Measurements from ENCODE around the gene CAMK2A.

CAMK2A gene

DNA sequence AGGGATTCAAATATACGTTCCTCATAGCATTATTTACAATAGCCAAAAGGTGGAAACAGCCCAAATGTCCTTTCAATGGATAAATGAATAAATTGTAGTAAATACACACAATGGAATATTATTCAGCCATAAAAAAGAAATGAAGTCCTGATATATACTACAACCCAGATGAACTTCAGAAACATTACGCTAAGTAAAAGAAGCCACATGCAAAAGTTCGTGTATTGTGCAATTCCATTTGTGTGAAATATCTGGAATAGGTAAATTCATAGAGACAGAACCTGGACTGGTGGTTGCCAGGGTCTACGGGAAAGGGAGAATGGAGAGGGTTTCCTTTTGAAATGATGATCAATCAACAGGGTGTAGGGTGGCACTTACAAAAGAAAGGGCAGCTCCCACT is 25.7 kb upstream of the CAMK2A start:
- DNase-seq, result no peak

DNA sequence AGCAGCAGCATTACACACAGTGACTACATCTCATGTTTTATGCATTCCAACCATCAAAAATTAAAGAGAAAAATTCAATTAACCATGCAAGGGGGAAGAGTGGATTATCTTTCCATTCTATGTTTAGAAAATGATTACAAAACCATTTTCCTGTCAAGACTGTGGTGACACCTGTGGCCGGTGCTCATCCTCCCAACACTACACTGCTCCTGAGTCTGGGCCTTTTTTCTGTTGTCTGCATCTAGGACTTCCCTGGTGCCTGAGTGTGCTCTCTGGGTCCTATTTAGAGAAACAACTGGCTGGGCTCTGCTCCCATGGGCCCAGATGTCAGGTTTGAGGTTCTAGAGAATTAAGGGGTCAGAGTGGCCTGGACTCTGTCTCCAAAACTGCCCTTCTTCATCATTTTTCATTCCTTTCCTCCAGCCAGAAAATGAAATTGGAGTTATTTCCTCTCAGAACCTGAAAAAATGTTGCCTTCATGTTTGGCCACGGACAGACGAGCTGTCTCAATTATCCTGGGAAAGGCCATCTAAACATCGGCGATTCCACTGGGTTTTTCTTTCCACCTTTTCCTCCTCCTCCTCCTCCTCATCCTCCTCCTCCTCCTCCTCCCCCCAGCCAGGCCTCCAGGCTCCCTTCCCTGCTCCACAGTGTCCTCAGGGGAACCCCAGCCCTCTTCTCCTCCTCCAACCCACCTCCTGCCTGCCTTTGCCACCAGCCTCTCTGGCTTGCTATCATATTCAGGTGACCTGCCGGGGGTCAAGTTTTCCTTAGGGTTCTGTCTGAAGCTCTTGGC is 24.5 kb upstream of the CAMK2A start:
- no peak for DNase-seq

DNA sequence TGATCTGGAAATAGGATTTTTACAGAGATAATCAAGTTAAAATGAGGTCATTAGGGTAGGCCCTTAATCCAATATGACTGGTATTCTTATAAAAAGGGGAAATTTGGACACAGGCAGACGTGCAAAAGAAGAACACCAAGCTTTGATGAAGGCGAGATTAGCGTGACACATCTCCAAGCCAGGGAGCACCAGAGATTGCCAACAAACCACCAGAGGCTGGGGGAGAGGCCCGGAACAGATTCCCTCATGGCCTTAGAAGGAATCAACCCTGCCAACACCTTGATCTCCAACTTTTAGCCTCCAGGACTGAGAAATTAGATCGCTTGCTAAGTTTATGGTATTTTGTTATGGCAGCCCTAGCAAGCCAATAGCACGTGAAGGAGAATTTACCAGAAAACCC is 23.9 kb upstream of the CAMK2A start:
- no peak for DNase-seq

DNA sequence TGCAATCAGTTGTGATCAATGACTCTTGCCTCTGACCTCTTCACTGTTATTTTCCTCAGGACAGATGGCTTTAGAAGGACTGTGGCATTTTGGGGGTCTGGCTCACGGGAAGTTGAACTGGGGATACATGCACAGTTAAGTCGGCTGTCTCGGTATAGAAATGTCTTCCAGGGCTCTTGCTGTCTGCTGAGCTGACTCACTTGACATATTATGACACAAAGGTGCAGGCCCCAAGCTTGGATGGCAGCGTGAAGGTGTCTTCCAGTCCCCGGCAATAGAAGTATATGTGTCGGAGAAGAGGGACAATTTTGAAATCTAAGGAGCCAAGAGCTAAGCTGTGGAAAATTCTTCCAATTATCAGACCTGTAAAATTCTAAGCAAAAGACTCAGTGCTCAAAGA is 22.9 kb upstream of the CAMK2A start:
- DNase-seq, result no peak

DNA sequence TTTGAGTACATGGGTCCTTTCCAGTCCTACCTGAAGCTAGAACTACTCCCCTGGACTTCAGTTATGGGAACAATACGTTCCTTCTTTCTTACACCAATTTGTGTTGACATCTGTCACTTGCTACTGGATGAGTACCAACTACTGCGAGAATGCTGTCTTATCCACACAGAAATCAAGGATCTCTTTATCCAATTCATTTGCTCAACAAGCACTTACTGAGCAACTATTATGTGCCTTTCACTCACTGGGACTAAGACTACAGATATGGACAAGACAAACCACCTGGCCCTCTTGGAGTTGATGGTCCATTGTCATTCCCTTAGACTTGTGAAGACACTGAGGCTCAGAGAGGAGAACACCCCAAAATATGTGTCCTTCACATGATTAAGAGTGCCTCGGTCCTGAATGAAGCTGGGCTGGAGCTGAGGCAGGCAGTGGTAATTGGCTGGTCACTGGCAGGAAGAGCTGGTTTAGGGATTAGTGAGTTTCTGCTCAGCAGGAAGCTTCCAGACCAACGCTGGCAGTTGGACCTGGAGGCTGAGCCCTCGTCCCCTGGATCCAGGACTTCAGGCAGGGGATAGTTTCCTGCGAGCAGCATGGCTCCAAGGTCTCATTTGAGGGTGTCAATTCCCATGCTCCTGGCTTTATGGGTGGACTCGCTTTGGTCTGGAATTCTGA is 21.6 kb upstream of the CAMK2A start:
- no peak for DNase-seq

DNA sequence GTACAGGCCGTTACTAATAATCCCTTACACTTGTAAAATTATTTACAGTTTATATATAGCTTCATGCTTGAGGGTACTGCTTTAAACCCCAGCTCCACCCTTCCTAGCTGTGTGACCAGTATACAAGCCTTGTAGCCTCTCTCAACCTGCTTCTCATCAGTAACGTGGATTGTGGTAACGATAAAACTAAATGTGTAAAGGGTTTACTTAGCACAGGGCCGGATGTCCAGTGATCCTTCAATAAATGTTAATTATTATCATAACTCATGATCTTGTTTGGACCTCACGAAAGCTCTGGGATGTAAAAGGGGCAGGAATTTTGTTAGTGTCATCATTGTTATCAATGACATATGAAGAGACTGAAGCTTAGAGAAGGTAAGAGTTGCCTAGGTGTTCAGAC is 20.7 kb upstream of the CAMK2A start:
- no peak for DNase-seq

DNA sequence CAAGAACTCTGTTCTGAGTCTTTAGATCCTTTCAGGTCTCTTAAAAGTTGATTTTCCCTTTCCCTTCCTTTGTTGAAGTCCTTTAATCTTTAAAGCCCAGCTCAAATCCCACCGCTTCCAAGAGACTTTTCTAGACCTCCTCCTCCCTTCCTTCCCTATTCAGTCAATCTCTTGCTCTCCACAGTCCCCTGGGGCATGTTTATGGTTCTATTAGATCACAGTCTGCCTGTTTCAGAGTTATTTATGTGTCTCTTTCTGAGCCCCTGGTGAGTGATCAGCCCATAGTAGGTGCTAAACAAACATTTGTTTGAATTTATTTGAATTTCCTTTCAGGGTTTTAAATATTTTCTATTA is 20.3 kb upstream of the CAMK2A start:
- no peak for DNase-seq

DNA sequence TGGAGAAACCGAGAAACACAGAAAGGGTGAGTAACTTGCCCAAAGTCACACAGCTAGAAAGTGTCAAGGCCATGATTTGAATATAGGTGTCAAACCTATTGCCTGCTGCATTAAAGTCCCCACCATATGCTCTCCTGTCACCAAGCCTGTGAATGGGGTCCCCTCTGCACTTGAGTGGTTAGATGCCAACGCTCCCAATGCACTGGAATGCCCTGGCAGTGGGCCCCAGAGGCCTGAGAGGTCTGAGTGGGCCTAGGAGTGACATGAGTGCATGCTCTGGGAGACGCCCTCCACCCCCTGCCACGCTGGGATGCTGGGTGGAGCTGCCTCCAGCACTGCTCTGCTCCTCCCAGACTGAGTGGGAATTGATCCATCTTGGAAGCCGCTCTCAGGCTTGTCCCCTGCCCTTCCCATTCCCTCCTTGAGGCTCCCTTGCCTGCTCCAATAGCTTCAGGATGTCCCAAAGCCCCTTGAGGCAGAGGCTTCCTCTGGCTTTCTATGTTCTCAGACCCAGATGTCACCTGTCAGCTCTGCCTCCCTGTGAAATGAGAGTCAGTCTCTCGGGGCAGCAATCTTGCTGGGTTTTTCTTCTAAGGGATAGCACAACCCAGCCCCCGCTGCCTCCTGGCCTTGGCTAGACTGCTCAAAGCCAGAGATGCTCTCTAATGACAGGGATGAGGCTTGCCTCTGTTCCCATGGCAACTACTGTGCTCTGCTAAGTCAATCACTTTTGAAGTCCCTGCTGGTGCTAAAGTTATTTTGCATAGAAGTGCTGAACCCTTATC is 19.7 kb upstream of the CAMK2A start:
- DNase-seq, result no peak

DNA sequence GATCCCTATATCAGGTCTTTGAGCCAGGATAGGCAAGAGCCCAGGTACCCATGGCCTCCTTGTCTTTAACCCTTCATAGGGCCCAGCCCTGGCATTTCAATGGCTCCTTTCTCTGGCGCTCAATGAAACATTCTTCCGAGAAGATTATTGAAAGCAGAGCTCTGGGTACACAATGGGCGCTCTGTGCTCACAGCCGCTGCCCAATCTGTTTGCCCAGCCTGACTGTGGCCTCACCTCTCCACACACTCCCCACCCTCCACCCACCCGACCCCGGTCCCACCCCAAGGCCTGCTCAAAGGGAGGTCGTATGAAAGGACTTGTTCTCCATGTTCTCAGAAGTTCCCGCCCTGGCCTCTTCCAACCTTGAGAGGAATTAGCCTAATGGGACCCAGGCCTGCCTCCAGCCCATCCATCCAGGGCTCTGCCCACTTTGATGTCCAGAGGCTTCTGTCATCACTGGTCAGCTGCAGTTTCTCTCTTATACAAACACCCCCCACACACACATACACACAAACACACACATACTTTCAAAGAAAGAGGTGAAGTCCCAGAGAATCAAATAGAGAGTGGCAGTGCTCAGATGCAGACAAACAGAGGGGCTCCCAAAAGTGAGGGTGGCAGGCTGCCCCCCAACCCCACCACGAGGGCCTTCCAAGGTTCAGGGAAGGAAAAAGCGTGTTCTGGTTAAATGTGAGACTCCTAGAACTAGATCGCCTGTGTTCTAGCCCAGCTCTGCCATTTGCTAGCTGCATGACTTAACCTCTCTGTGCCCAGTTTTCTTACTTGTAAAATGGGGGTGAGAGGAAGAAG is 18.2 kb upstream of the CAMK2A start:
- DNase-seq, result no peak

DNA sequence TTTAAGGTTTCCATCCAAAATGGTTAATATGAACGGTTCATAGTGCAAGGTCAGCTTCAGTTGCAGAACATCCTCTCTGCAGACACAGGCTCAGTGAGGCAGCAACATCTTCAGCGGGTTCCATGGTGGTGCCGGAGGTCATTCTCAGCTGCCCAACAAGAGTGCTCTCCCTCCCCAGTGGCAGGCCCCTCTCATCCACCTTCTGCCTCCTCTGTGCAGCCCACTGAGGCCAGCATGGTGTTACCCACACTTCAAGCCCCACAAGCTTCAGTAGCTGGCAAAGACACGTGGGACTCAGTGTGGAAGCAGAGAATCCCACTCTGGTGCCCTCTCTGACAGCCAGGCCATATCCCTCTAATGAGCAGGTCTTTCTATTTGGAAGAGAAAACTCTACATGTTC is 17.2 kb upstream of the CAMK2A start:
- DNase-seq, result no peak

DNA sequence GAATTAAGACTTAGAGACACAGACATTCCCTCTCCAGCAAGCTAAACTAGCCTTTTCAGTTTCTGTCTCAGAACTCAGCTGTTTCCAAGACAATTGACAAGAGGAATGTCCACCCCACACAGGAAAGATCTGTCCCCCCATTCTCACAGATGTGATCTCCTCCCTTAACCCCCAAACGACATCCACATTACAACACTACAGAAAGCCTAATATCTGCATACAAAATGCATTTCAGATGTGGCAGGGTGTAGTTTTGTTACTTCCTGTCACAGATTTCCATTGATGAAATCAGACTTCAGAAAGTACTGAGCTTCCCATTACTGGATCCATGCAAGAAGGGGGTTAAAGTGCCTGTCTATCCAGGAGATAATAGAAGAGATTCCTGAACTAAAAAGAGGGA is 16.0 kb upstream of the CAMK2A start:
- DNase-seq, result no peak

DNA sequence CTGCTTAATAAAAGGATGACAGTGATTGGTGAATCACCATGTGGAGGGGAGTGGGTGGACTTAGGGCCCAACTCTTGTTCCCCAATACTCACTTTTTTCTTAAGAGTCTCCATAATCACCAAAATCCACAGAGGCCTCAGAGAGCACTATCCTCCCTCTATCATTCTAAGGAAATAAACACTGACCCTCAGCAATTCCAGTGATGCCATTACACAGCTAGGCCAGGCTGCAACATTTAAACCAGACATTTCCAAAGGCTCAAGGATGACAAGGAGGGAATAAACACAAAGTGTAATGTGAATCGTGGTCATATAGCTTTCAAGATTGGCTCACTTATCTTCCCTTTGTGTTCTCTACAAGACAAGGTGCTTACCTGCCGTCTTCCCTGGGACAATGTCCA is 15.5 kb upstream of the CAMK2A start:
- no peak for DNase-seq

DNA sequence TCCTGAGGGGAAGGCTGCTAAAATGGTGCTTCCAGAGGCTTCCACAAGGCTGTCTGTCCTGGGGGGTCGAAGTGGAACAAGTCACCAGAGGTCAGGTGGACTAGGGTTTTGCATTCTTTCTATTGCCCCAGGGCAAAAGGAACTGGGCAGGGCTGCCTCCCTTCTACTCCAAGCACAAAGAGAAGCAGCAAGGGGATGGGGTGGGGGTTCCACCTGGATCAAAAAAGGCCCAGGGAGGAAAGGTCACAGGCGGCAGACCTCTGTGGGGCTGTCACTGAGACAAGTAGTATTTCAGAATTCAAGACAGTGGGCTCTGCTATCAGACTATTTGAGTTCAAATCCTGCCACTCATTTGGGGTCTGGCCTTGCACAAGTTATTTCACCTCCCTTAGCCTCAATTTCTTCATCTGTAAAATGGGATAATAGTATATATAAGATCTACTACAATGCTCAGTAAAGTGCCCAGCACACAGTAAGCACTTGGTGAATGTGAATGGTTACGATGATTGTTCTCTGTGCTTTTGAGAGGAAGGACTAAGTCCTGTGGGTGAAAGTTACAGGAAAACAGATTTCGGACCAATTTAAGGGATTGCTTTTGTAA is 15.0 kb upstream of the CAMK2A start:
- no peak for DNase-seq

DNA sequence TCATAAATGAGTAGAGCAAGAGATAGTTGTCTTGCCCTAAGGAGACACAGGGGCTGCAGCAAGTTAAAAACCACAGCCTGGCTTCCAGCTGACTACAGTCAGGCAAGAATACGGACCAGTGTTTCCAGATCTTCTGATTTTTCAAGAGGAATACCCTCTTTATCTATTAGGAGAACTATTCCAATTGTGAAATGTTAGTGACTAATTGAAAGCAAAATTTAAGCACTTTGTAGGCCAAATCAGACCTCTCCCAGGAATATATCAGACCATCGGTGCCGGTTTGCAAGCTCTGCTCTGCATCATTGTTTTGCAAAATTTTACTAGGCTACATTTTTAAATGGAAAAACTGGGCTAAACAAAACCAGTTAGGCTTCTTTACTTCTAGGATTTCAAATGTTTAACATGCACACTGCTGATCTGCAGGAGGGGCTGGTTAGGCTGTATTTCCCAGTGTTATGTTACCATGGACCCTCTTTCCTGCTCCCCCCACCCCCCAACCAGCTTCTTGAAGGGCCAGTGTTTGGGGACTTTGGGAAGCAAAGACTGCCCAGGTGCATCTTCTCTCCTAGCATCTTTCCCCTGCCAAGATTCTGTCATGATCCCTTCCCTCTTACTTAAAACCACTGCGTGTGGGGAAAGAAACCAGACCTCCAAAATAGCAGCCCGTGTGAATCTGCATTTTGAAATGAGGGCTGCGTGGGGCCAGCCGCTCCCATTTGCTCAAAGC is 14.2 kb upstream of the CAMK2A start:
- no peak for DNase-seq

DNA sequence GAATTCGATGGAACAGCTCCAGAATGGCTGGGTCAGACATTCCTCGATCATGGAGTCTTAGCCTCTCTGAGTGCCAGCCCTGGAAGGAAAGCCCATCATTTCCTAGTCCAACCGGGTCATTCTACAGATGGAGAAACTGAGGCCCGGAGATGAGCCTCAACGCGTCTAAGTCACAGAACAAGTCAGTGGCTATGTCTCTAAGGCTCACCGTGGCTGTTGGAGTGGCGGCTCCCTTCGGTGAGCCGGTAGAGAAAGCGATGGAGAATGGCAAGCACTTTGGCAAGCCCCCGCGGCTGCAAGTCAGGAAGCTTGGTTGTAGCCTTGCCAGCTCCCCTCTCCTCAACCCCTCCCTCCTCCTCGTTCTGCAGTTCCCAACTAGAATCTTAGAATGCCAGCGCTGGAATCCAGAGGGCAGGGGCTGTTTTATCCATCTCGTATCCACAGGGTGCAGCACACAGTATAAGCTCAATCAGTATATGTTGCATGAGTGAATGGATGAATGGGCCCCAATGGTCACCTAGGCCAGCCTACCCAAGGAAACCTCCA is 13.6 kb upstream of the CAMK2A start:
- DNase-seq, result no peak

DNA sequence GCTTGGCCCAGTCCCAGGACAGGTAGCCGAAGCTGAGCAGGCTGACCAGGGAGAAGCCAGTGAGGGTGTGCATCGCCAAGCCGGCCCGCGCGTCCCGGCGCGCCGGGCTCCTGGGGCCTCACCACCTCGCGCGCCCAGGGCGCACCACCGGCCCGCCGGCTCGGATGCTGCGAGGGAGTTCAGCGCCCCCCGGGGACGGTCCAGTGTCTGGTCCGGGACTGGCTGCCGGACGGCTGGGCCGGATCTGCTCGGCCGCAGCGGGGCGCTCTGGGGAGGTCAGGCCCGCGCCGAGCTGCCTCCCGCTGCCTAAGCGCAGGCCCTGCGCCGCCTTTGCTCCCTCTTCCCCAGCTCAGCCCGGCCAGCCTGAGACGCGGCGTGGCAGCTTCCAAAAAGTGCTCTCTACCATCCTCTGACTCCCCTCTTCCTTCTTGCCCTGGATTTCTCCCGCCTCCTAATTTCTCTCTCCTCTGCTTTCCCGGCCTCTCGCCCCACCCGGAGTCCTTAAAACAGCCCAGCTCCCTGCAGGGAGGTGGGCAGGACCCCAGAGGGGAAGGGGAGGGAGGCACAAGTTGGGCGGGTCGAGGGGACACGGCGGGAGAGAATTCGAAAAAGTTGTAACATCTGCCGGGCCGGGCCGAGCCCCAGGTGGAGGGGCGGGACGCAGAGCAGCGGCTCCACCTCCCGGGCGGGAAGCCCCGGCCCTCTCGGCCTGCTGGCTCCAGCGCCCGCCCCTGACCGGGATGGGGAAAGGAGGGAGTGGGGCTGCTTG is 12.9 kb upstream of the CAMK2A start, which contains the start of gene ARSI:
ARSI (minus strand) TSS at position 605 of the 769 bp plus-strand sequence; CDS start at position 73, 532 bp downstream.
- no peak for DNase-seq

DNA sequence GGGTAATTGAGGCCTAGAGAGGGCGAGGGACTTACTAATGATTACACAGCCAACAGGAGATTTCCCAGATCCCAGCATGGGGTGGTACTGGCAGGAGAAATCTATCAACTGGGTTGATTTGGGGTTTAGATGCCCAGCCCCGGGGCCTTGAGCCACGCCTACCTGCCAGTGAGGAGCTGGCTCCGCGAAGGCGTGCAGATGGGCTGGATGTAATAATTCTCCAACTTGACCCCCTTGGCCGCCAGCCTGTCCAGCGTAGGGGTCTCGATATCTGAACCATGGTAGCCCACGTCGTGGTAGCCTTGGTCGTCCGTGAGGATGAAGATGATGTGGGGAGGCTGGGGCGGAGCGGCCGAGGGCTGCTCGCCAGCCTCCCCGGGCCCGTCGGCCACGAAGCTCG is 12.3 kb upstream of the CAMK2A start:
- DNase-seq, result no peak

DNA sequence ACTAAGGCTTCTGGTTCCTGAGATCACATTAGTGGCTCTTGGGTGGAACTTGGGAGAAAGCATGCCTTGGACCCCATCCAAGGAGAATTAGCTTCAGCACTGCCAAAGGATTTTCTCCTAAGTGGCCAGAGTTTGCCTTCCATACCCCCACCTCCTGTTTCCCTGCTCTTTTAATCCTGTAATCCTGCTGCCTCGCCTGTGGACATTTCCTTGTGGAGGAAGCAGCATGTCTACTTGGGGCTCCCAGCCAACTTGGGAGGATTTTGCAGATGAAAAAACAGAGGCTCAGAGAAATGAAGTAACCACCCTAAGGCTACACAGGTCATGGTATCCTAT is 11.6 kb upstream of the CAMK2A start:
- no peak for DNase-seq

DNA sequence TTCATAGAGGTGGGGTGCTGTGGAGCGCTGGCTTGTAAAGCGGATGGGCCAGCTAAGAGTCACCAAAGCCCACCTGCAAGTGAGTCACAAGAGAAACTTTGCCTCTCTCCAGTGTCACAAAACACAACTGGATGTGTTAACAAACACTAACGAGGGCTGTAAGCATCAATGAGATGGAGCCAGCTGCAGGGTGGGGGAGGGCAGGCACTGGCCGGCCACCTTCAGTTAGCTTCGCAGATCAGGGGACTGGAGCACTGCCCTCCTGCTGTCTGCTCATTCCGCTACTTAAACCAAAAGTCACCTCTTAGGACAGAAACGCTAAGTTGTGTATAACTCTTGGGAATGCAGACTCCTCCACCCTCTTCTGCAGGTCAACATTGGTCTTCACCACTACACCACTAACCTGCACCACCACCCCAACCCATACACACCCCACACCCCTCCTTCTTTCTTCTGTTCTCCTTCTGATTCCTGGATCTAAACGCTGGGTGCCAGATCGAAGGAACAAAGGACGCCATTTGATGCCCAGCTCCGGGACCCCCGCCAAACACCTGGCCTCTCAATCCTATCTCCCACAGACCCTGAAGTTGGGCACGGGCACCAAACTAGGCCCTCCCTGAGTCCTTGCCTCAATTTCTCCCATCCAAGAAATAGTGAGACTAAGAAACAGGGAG is 11.1 kb upstream of the CAMK2A start:
- no peak for DNase-seq
